Neural progenitor cell (in vitro differentiated cells): ENCODE measurements around the gene TP73. TPM values are rescaled to one million over a fixed set of nuclear protein-coding genes. Genes with fewer than 3 reads are reported as not detected.

Experiments
- DNase-seq: peaks from one replicate; pipeline ENCODE4 v3.0.0-alpha.2; 2016; ENCODE audit warnings: low spot score
- H2AFZ ChIP-seq: fragments of 200-600 bp; sonication (generic); replicated peaks from 2 replicates; pipeline ENCODE4 v1.6.1; 2016; ENCODE audit warnings: antibody characterized with exemption
- H3F3A ChIP-seq: fragments of 200-600 bp; sonication (generic); 2 replicates; pipeline ENCODE4 v1.6.1; 2016; ENCODE audit warnings: antibody characterized with exemption, low read depth
- H3K27ac ChIP-seq: fragments of 200-600 bp; sonication (generic); 2 replicates; pipeline ENCODE4 v1.5.1; 2016; ENCODE audit warnings: mild to moderate bottlenecking
- H3K27me3 ChIP-seq: fragments of 200-600 bp; sonication (generic); 2 replicates; pipeline ENCODE4 v1.6.1; 2016; ENCODE audit warnings: mild to moderate bottlenecking, moderate library complexity
- H3K36me3 ChIP-seq: fragments of 200-600 bp; sonication (generic); 2 replicates; pipeline ENCODE4 v1.5.1; 2016
- H3K4me1 ChIP-seq: fragments of 200-600 bp; sonication (generic); 2 replicates; pipeline ENCODE4 v1.6.1; 2016; ENCODE audit warnings: mixed run types
- H3K4me2 ChIP-seq: fragments of 200-600 bp; sonication (generic); 2 replicates; pipeline ENCODE4 v1.6.1; 2016
- H3K4me3 ChIP-seq: fragments of 200-600 bp; sonication (generic); 2 replicates; pipeline ENCODE4 v1.5.1; 2016
- H3K79me2 ChIP-seq: fragments of 200-600 bp; sonication (generic); 2 replicates; pipeline ENCODE4 v1.6.1; 2016; ENCODE audit warnings: low read depth
- H3K9ac ChIP-seq: fragments of 200-600 bp; sonication (generic); 2 replicates; pipeline ENCODE4 v1.6.1; 2016
- H3K9me3 ChIP-seq: fragments of 200-600 bp; sonication (generic); 2 replicates; pipeline ENCODE4 v1.5.1; 2016; ENCODE audit warnings: low read depth
- H4K20me1 ChIP-seq: fragments of 200-600 bp; sonication (generic); 2 replicates; pipeline ENCODE4 v1.6.1; 2016; ENCODE audit warnings: low read depth
- H3K27ac Mint-ChIP-seq: 3 replicates; pipeline ENCODE4 v1.8.0; 2021; ENCODE audit warnings: mixed read lengths
- H3K27me3 Mint-ChIP-seq: 2 replicates; pipeline ENCODE4 v1.8.0; 2022; ENCODE audit warnings: low read depth, mild to moderate bottlenecking, inconsistent platforms, moderate library complexity, mixed read lengths; ENCODE audit not compliant: insufficient read depth
- H3K36me3 Mint-ChIP-seq: 3 replicates; pipeline ENCODE4 v1.8.0; 2021; ENCODE audit warnings: mixed read lengths
- H3K4me1 Mint-ChIP-seq: 3 replicates; pipeline ENCODE4 v1.8.0; 2021; ENCODE audit warnings: mixed read lengths
- H3K4me3 Mint-ChIP-seq: 3 replicates; pipeline ENCODE4 v1.8.0; 2021; ENCODE audit warnings: mild to moderate bottlenecking, moderate library complexity, mixed read lengths
- H3K9me3 Mint-ChIP-seq: 3 replicates; pipeline ENCODE4 v1.8.0; 2020; ENCODE audit warnings: mixed read lengths
- EZH2 ChIP-seq: fragments of 200-600 bp; sonication (generic); IDR thresholded peaks from 2 replicates; pipeline ENCODE4 v1.6.1; 2017; ENCODE audit warnings: antibody characterized with exemption, mild to moderate bottlenecking, moderate library complexity
- EZH2phosphoT487 ChIP-seq: fragments of 200-600 bp; sonication (generic); IDR thresholded peaks from 2 replicates; pipeline ENCODE4 v1.6.1; 2017; ENCODE audit warnings: antibody characterized with exemption
- total RNA-seq: library from RNA; depleted of rRNA; stranded (reverse); fragments of >200 nt; gene quantifications from 2 replicates; pipeline ENCODE4 v1.2.3, GENCODE V29; 2015; ENCODE audit warnings: low replicate concordance
- TF ChIP-seq, protein P1 (sequence below): fragments of 200-600 bp; sonication (generic); IDR thresholded peaks from 2 replicates; pipeline ENCODE4 v1.5.1; 2017; ENCODE audit warnings: antibody characterized with exemption, mild to moderate bottlenecking

The TP73 gene
- total RNA-seq, 1 donor from 2014 or later, result not detected

DNA sequence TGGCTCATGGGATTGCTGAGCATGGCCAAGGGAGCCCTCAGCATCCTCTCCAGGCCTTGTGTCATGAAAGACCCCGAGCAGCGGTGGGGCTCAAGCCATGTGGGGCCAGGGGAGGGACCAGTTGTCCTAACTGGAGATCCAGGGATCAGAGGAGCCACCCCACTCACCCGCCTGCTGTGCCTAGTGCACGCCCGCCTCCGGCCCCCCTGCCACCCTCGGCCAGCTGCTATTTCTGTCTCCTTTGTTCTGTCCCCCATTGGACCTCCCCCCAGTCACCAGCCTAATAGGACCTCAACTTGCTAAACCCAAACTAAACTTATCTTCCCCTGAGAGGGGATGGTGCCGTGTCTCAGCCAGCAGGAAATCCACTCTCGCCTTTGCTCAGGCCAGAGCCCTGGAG is 44.4 kb downstream of the TP73 start:
- Histone ChIP-seq H4K20me1 (no peaks in the 10 kb centered on the region), H2AFZ (no peak overlapping the region), H3K36me3 (no peaks in the 10 kb centered on the region), H3K4me2 (no peak overlapping the region), H3K4me1 (peaks cover 10% of the 10 kb centered on the region), H3K9me3 (no peaks in the 10 kb centered on the region), H3K27ac (no peak overlapping the region), H3K79me2 (no peaks in the 10 kb centered on the region), H3K27me3 (peaks cover 13% of the 10 kb centered on the region), H3F3A (no peaks in the 10 kb centered on the region), H3K9ac (no peak overlapping the region), H3K4me3 (no peak overlapping the region)
- H3K9me3 Mint-ChIP-seq, result no peaks in the 10 kb centered on the region
- H3K4me1 Mint-ChIP-seq, result peaks cover 17% of the 10 kb centered on the region
- H3K36me3 Mint-ChIP-seq, result no peaks in the 10 kb centered on the region
- H3K27me3 Mint-ChIP-seq, result peaks cover 13% of the 10 kb centered on the region
- H3K4me3 Mint-ChIP-seq, result peak overlapping the region; percentile 18
- DNase-seq, result no peak
- TF ChIP-seq, protein P1, sequence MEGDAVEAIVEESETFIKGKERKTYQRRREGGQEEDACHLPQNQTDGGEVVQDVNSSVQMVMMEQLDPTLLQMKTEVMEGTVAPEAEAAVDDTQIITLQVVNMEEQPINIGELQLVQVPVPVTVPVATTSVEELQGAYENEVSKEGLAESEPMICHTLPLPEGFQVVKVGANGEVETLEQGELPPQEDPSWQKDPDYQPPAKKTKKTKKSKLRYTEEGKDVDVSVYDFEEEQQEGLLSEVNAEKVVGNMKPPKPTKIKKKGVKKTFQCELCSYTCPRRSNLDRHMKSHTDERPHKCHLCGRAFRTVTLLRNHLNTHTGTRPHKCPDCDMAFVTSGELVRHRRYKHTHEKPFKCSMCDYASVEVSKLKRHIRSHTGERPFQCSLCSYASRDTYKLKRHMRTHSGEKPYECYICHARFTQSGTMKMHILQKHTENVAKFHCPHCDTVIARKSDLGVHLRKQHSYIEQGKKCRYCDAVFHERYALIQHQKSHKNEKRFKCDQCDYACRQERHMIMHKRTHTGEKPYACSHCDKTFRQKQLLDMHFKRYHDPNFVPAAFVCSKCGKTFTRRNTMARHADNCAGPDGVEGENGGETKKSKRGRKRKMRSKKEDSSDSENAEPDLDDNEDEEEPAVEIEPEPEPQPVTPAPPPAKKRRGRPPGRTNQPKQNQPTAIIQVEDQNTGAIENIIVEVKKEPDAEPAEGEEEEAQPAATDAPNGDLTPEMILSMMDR, result no peak
- no peak for TF ChIP-seq EZH2phosphoT487
- TF ChIP-seq EZH2, result no peak
- H3K27ac Mint-ChIP-seq, result peak overlapping the region; percentile 82

DNA sequence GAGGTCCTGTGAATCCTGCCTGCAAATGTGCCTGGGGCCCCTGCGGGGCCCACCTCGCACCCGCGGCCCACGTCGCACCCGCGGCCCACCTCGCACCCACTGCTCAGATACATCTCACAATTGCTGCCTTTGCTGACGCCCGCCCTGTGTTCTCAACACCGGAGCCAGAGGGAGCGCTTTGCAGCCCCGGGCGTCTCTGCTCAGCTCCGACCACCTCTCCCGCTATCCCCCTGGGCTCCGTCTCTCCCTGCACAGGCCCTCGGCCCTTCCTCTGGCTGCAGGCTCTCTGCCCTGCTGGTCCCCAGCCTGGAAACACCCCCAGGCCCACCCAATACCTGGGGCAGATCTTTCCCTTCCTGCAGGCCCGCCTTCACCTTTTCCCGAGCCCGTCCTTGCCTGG is 44.8 kb downstream of the TP73 start:
- no peaks in the 10 kb centered on the region for H3K36me3 Mint-ChIP-seq
- Histone ChIP-seq H3K4me2 (no peak overlapping the region), H3K9me3 (no peaks in the 10 kb centered on the region), H3K4me3 (no peak overlapping the region), H4K20me1 (no peaks in the 10 kb centered on the region), H3K9ac (no peak overlapping the region), H2AFZ (no peak overlapping the region), H3K27ac (no peak overlapping the region), H3K79me2 (no peaks in the 10 kb centered on the region), H3F3A (no peaks in the 10 kb centered on the region), H3K27me3 (peaks cover 13% of the 10 kb centered on the region), H3K4me1 (peaks cover 10% of the 10 kb centered on the region), H3K36me3 (no peaks in the 10 kb centered on the region)
- H3K9me3 Mint-ChIP-seq, result no peaks in the 10 kb centered on the region
- H3K27me3 Mint-ChIP-seq, result peaks cover 13% of the 10 kb centered on the region
- H3K27ac Mint-ChIP-seq, result no peak overlapping the region
- TF ChIP-seq EZH2phosphoT487, result no peak
- TF ChIP-seq EZH2, result no peak
- TF ChIP-seq, protein P1, result no peak
- H3K4me3 Mint-ChIP-seq, result peak overlapping the region; percentile 18
- no peak for DNase-seq
- H3K4me1 Mint-ChIP-seq, result peaks cover 17% of the 10 kb centered on the region

DNA sequence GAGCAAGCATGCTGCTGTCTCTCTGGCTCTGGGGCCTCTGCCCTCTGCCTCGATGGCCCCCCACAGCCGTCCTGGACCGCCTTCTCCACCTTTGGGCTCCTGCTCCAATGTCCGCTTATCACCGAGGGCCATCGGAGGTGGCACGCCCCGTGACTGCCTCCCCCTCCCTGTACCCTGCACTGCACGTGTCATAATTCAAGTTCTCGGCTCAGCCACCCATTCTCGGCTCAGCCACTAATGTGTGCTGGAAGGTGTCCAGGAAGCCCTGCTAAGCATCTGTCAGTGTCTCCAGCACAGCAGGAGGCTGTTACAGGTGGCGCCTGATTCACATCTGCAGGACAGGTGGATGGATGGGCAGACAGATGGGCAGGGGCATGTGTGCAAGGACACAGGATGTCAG is 45.5 kb downstream of the TP73 start:
- H3K4me2 ChIP-seq, result no peak overlapping the region
- H3K36me3 ChIP-seq, result no peaks in the 10 kb centered on the region
- peaks cover 17% of the 10 kb centered on the region for H3K4me1 Mint-ChIP-seq
- H3K27ac Mint-ChIP-seq, result peak overlapping the region; percentile 50
- no peak for DNase-seq
- H4K20me1 ChIP-seq, result no peaks in the 10 kb centered on the region
- H3K9me3 Mint-ChIP-seq, result no peaks in the 10 kb centered on the region
- peaks cover 13% of the 10 kb centered on the region for H3K27me3 ChIP-seq
- no peak overlapping the region for H3K4me3 ChIP-seq
- no peaks in the 10 kb centered on the region for H3K79me2 ChIP-seq
- H3K4me1 ChIP-seq, result peaks cover 14% of the 10 kb centered on the region
- H3K36me3 Mint-ChIP-seq, result no peaks in the 10 kb centered on the region
- no peaks in the 10 kb centered on the region for H3K9me3 ChIP-seq
- H3K4me3 Mint-ChIP-seq, result no peak overlapping the region
- H3K27ac ChIP-seq, result no peak overlapping the region
- H3F3A ChIP-seq, result no peaks in the 10 kb centered on the region
- TF ChIP-seq EZH2 (no peak), EZH2phosphoT487 (no peak)
- TF ChIP-seq, protein P1, result no peak
- no peak overlapping the region for H2AFZ ChIP-seq
- H3K9ac ChIP-seq, result no peak overlapping the region
- H3K27me3 Mint-ChIP-seq, result peaks cover 13% of the 10 kb centered on the region
